Muscle of back (tissue), 11 donors: ENCODE measurements around the gene ANKRD13B. TPM values are rescaled to one million over a fixed set of nuclear protein-coding genes. Genes with fewer than 3 reads are reported as not detected.

Experiments used
- DNase-seq, 3 donors: peaks; one replicate each; pipeline versions ENCODE4 v3.0.0 to v3.0.0-alpha.2; 2013
- polyA plus RNA-seq, 10 donors: library from polyadenylated mRNA; unstranded; fragments of 120-200 nt; gene quantifications; one replicate each; pipeline ENCODE4 v1.2.1, GENCODE V29; 2013; ENCODE audit not compliant: insufficient read length in 10 of 10

The ANKRD13B gene
- polyA plus RNA-seq, 10 donors = 8.2 to 15.8 (median 11.8) TPM

DNA sequence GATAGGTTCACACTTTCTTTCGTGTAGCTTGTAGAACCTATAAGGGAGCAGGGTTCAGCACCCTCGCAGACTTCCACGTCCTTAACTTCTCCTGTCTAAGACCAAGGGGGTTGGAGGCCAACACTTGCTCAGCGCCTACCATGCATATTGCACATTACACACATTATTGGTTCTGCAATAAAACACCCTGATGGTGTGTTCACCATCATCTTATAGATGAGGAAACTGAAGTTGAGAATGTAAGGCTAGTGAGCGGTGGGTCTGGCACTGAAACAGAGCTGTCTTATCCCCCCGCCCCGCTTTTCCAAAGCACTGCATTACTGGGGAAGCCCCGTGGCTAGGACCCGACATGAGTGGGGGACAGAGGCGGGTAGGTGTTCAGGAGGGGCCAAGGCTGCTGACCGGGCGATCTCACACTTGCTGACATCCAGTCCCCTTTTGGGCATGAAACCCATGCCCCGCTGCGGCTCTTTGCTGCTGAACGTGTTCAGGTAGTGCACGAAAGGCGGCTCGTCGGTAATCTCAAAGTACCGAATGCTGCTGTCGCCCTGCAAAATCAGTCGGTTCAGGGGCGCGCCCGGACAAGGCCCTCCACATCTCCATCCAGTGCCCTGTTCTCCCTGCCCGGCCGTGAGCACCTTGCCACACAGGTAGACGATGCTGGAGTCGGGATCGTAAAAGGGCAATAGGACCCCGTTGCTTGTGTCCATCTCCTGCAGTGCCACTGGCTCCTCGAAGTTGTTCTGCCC lies 23.5 kb downstream of the ANKRD13B start:
- DNase-seq = no peak

GRCh38 chr17:29617125-29617480 lies 24.2 kb downstream of the ANKRD13B start:
- DNase-seq = peak in 1 of 3 donors; percentile 72

DNA sequence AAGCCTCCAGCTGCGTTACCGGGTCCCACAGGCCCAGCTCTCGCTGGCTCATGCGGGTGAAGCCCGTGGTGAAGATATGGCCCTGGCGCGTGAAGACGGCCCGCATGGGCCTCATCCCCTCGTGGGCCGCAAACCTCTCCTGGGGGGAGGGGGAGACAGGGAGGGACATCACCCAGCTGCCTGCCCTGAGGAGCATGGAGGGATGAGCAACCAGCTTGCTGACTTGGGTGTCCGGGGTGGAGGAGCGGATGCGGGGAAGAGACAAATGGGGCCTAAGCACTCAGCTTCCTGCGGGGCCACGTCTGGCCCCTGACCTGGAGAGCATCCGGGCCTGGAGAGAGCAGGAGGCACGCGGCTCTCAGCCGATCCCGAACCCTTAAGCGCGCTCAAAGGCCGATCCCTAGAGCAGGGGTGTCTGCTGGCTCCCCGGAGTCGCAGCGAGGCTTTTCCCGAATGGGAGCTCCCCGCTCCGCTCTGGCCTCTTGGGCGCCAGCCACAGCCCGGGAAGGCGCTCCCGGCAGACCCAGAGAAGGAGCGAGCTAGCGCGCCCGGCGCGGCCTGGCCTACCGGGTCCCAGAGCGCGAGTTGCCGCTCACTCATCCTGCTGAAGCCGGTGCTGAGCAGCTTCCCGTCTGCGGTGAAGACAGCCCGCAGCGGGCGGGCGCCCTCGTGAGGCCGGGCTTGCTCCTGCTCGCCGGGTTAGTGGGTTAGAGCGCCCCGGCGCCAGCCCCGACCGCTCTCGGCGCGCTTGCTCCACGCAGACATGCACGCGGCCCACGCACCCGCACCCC lies 24.7 kb downstream of the ANKRD13B start:
- DNase-seq = peak in 2 of 3 donors; percentile 56 to 75

- DNase-seq = peak in 1 of 3 donors; percentile 11
Measured at GRCh38 chr17:29618272-29619065, 25.5 kb downstream of the ANKRD13B start.

GRCh38 chr17:29619251-29619650 lies 26.3 kb downstream of the ANKRD13B start:
- peak in 2 of 3 donors; percentile 31 to 59 for DNase-seq

GRCh38 chr17:29620271-29620670 lies 27.3 kb downstream of the ANKRD13B start:
- DNase-seq = no peak

GRCh38 chr17:29620779-29621500 lies 28.0 kb downstream of the ANKRD13B start:
- no peak for DNase-seq

DNA sequence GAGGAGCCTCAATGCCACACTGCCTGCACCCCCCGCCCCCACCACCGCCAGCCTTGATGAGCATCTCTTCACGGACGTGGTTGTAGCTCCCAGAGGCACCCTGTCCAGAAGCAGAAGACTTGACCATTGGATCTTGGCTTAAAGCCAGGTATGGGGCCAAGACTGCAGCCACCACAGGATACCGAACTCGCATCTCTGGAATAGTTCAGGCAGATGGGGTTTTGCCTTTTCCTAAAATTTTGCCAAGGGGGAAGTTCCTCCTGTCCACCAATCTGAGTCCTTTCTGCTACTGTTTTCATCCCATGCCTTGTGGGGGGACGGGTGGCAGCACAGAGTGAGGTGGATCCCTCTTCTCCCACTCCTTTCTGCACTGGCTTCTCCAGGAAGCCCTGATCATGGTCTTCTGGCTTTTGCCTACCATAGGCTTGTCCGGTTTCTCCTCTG lies 28.8 kb downstream of the ANKRD13B start:
- DNase-seq = peak in 1 of 3 donors; percentile 30

DNA sequence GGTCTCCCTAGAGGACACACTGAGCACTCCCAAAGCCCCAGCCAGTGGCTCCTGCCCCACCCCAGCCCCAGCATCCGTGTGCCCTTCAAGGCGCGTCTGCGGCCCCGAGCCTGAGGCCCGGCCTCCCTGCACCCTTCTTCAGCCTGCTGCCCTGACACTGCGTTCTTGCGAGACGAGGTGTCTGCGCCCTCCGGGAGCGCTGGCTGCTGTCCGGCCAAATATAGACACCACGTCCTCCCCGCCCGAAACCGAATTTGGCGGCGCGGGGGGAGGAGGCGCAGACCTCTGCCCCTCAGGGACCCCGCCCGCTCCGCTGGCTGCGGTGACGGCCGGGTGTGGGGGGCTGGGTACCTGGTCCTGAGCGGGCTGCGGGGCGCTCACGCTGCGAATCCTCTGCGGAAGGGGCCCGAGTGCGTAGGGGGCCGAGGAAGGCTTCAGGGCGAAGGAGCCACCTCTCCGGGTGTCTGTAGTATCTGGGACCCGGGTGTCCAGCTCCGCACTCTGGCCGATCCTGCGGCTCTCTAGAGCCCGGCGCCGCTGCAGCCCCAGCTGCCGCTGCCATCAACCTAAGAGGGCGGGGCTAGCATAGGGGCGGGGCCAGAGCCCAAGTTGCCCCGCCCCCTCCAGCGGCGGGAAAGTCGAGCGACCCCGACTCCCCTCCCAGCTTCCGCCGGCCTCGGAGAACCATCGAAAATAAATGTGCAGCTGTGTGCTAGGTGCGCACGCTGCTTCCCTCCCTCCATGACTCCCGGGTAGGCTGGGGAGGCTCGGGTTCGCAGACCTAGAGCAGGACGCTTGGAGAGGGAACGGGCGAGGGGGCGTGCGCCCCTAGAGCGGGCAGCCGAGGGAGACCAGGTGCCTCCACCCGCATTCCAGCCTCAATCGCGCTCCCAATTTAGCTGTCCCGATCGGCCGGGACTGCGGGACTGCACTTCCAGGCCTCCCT lies 29.7 kb downstream of the ANKRD13B start, which contains the start of gene CORO6:
CORO6 (minus strand) TSS at position 576 of the 946 bp plus-strand sequence. CDS start 1,491 bp downstream, outside the sequence.
- peak in 1 of 3 donors; percentile 74 for DNase-seq

DNA sequence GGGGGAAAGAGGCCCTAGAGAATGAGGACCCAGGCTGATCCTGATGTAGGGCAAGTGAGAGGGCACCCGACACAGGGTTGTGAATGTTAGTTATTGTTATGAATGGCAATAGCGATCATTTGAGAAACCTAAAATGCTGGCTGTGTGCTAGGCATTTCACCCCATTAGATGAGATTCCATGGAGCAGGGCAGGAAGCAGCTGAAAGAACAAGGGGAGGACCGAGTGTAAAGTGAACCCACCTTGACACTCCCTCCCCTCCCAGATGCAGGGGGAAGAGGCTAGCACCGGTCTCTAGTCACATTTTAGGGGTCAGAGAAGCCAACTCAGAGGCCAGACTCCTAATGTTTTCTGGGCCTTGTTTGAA lies 30.3 kb downstream of the ANKRD13B start:
- no peak for DNase-seq

- DNase-seq = no peak
Measured at GRCh38 chr17:29624586-29624985, 31.7 kb downstream of the ANKRD13B start.

DNA sequence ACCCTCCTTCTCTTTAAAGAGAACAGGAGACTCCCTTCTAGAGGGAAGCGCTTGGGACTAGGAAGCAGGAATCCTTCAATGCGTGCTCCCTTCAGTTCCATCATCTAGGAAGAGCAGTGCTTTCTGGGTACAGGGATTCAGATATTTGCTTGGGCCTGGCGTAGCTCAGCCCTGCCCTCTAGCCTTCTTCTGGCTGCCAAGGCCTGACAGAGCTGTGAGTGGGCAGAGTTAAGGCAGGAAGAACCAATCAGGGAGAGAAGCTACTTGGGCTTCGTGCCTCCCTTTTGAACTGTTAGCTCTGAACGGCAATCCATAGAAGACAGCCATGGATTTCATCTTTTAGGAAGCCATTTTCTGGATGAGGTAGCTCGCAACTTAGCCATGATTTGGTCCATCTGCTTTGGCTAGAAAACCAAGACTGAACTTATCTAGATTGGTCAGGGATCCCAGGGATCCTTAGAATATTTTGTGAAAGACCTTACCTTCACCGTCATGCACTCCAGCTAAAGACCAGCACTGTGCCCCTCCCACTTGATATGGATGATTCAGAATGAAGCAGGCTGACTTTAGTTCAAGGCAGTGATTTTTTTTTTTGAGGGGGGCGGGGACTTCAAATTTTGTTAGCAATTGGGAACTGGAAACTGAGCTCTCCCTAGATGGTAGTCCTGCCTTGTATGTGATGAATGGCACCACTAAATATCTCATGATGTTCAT lies 32.3 kb downstream of the ANKRD13B start:
- peak in 1 of 3 donors; percentile 20 for DNase-seq

- no peak for DNase-seq
Measured at GRCh38 chr17:29627951-29628350, 35.0 kb downstream of the ANKRD13B start.

- DNase-seq = no peak
Measured at GRCh38 chr17:29628644-29629043, 35.7 kb downstream of the ANKRD13B start.

GRCh38 chr17:29629839-29630238 lies 36.9 kb downstream of the ANKRD13B start:
- no peak for DNase-seq

DNA sequence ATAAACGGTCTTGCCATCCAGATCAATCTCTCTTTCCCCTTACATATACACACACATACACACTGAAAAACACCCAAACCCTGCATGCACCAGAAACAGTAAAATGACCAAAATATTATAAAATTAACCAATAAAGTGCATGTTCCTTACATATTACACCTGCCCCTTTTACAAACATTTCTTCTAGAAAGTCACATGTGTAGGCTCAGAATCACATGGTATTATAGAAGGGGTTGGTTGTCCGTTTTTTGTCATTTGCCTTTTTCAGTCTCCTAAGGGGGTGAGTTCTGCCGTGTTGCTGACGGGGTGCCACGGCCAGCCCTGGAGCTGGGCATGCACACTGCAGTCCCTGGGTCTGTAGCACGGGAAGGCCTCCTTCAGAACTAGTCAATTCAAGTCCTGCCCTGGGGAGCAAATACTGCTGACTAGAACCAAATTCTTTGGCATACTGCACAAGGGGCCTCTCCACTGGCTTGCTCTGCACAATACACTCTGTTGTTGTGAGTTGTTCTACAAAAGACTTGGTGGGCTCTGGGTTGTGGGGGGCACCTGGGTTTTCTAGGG lies 37.8 kb downstream of the ANKRD13B start:
- peak in 1 of 3 donors; percentile 11 for DNase-seq

GRCh38 chr17:29633886-29634285 lies 41.0 kb downstream of the ANKRD13B start:
- no peak for DNase-seq

DNA sequence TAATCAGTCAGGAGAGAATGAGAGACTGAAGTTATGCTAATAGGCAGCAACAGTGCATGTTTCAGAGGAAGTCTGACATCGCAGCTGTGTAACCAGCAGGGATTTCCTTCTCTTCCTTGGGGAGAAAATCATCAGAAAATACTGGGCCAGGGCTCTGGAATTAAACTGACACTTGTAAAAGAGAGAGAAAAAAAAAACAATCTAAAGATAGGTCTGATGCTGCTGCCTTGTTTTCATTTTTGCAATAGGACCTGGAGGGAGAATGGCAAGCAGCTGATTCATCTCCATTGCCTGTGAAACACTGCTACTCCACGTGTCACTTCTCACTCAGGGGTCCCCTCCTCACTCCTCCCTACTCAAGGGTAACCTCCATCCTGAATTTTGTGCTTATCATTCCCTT lies 47.5 kb downstream of the ANKRD13B start:
- peak in 1 of 3 donors; percentile 23 for DNase-seq
